HuH-7 (cell line): ENCODE data around the gene AK1.
A peak's percentile ranks its signal among the peaks of the same experiment; 100 is the strongest.

Experiments used
- DNase-seq: peaks from one replicate; pipeline ENCODE4 v3.0.0; 2011; ENCODE audit warnings: low spot score

Gene AK1

GRCh38 chr9:127908660-127908926 is 31.1 kb upstream of the AK1 start:
- no peak for DNase-seq

GRCh38 chr9:127907867-127908659 is 30.6 kb upstream of the AK1 start:
- DNase-seq = no peak

- DNase-seq = no peak
These were observed 28.3 kb upstream of the AK1 start for GRCh38 chr9:127905788-127906191.

GRCh38 chr9:127905004-127905728 is 27.7 kb upstream of the AK1 start:
- no peak for DNase-seq

- no peak for DNase-seq
These were observed 27.1 kb upstream of the AK1 start for GRCh38 chr9:127904561-127905003.

GRCh38 chr9:127903557-127904475 is 26.3 kb upstream of the AK1 start:
- no peak for DNase-seq

GRCh38 chr9:127899128-127899943 is 21.9 kb upstream of the AK1 start, which contains the start of gene ST6GALNAC6:
ST6GALNAC6 (minus strand) TSS chr9:127899603; CDS start chr9:127897981, 1,622 bp downstream.
- peak; percentile 83 for DNase-seq

- peak; percentile 74 for DNase-seq
These were observed 21.1 kb upstream of the AK1 start for GRCh38 chr9:127898433-127899127.

- peak; percentile 96 for DNase-seq
These were observed 19.8 kb upstream of the AK1 start for GRCh38 chr9:127897193-127897692.

GRCh38 chr9:127896395-127897192 is 19.1 kb upstream of the AK1 start:
- DNase-seq = no peak

- no peak for DNase-seq
These were observed 18.3 kb upstream of the AK1 start for GRCh38 chr9:127895811-127896210.

GRCh38 chr9:127893392-127893791 is 15.9 kb upstream of the AK1 start:
- no peak for DNase-seq

- DNase-seq = no peak
These were observed 15.4 kb upstream of the AK1 start for GRCh38 chr9:127892831-127893230.

GRCh38 chr9:127890053-127890452 is 12.6 kb upstream of the AK1 start:
- no peak for DNase-seq

- DNase-seq = no peak
These were observed 10.3 kb upstream of the AK1 start for GRCh38 chr9:127887792-127888191.

- no peak for DNase-seq
These were observed 9.0 kb upstream of the AK1 start for GRCh38 chr9:127886401-127886972.

- no peak for DNase-seq
These were observed 8.2 kb upstream of the AK1 start for GRCh38 chr9:127885508-127886281.

- no peak for DNase-seq
These were observed 7.6 kb upstream of the AK1 start for GRCh38 chr9:127884976-127885490.
